Body of pancreas (tissue), 4 donors: ENCODE results near the gene EMP3.
"Not testable (repeated sequence)": the region's sequence is repeated elsewhere in the genome, so short reads cannot be mapped to it uniquely, and the experiment has no call there.

ENCODE experiments used
- POLR2A ChIP-seq, 3 donors: fragments of 450-650 bp; IDR thresholded peaks; one replicate each; pipeline ENCODE4 v1.6.1; 2016; ENCODE audit warnings: antibody characterized with exemption in 3 of 3, mild to moderate bottlenecking in 2 of 3
- TF ChIP-seq, protein P1 (sequence below), 7 experiments: fragments of 450-650 bp in 4 of 7; fragments of 200-600 bp in 3 of 7; sonication (generic) in 3 of 7; IDR thresholded peaks; one replicate each; pipeline ENCODE4 v1.5.1; 2016 to 2019; ENCODE audit warnings: antibody characterized with exemption in 7 of 7

DNA sequence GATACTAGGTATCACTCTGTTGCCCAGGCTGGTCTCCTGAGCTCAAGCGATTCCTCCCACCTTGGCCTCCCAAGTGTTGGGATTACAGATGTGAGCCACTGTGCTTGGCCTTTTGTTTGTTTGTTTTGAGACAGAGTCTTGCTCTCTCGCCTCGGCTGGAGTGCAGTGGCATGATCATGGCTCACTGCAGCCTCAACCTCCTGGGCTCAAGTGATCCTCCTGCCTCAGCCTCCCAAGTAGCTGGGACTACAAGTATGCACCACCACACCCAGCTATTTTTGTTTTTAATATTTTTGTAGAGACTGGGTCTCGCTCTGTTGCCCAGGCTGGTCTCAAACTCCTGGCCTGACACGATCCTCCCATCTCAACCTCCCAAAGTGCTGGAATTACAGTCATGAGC is 46.4 kb downstream of the EMP3 start:
- not testable (repeated sequence) for TF ChIP-seq POLR2A (IDR thresholded peaks at IDR 0.05)
- TF ChIP-seq, protein P1, sequence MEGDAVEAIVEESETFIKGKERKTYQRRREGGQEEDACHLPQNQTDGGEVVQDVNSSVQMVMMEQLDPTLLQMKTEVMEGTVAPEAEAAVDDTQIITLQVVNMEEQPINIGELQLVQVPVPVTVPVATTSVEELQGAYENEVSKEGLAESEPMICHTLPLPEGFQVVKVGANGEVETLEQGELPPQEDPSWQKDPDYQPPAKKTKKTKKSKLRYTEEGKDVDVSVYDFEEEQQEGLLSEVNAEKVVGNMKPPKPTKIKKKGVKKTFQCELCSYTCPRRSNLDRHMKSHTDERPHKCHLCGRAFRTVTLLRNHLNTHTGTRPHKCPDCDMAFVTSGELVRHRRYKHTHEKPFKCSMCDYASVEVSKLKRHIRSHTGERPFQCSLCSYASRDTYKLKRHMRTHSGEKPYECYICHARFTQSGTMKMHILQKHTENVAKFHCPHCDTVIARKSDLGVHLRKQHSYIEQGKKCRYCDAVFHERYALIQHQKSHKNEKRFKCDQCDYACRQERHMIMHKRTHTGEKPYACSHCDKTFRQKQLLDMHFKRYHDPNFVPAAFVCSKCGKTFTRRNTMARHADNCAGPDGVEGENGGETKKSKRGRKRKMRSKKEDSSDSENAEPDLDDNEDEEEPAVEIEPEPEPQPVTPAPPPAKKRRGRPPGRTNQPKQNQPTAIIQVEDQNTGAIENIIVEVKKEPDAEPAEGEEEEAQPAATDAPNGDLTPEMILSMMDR (IDR thresholded peaks at IDR 0.05): not testable (repeated sequence)
